WTC11 (cell line): ENCODE measurements around the gene RGSL1. TPM values are rescaled to one million over a fixed set of nuclear protein-coding genes. Genes with fewer than 3 reads are reported as not detected.

Experiments
- ATAC-seq: fragments of 200-7000 bp; cut with Tn5 transposase; 2 replicates; pipeline ENCODE4 v1.10.0; 2021; ENCODE audit warnings: mild to moderate bottlenecking, moderate library complexity
- CTCF ChIA-PET: fragments of 300-600 bp; sonication (Branson Sonifier 250); formaldehyde crosslinking; loops from one replicate; lab custom pipeline; 2021; ENCODE audit warnings: antibody characterized with exemption; lab: Charles Lee
- POLR2A ChIA-PET: fragments of 350-600 bp; sonication (Branson Sonifier 250); formaldehyde crosslinking; loops from one replicate; lab custom pipeline; 2021; ENCODE audit warnings: antibody characterized with exemption; lab: Charles Lee
- DNase-seq: peaks from one replicate; pipeline ENCODE4 v3.0.0; 2021; ENCODE audit warnings: low spot score
- H3K27ac Mint-ChIP-seq: 2 replicates; pipeline ENCODE4 v1.8.0; 2021; ENCODE audit warnings: mixed read lengths
- H3K27me3 Mint-ChIP-seq: 2 replicates; pipeline ENCODE4 v1.8.0; 2021; ENCODE audit warnings: low read depth, mild to moderate bottlenecking, moderate library complexity, mixed read lengths
- H3K36me3 Mint-ChIP-seq: 2 replicates; pipeline ENCODE4 v1.8.0; 2021; ENCODE audit warnings: mixed read lengths
- H3K4me1 Mint-ChIP-seq: 2 replicates; pipeline ENCODE4 v1.8.0; 2022; ENCODE audit warnings: mixed read lengths
- H3K4me3 Mint-ChIP-seq: 2 replicates; pipeline ENCODE4 v1.8.0; 2021; ENCODE audit warnings: mild to moderate bottlenecking, moderate library complexity, mixed read lengths
- H3K9me3 Mint-ChIP-seq: 2 replicates; pipeline ENCODE4 v1.8.0; 2021; ENCODE audit warnings: mixed read lengths
- ATF1 ChIP-seq: sonication (generic); formaldehyde crosslinking; IDR thresholded peaks from 2 replicates; pipeline ENCODE4 v1.8.1; 2023; ENCODE audit warnings: mild to moderate bottlenecking, moderate library complexity, missing genetic modification reagents
- CREM ChIP-seq: sonication (generic); formaldehyde crosslinking; IDR thresholded peaks from 2 replicates; pipeline ENCODE4 v1.8.1; 2022; ENCODE audit warnings: mild to moderate bottlenecking, missing genetic modification reagents, moderate library complexity
- EMX1 ChIP-seq: fragments of 250-450 bp; sonication (Bioruptor Pico); IDR thresholded peaks from 2 replicates; pipeline ENCODE4 v1.8.0; 2021; ENCODE audit warnings: mild to moderate bottlenecking
- GTF2I ChIP-seq: fragments of 250-450 bp; sonication (Bioruptor Pico); conservative IDR thresholded peaks from 2 replicates; pipeline ENCODE4 v1.4.0; 2021; ENCODE audit warnings: mild to moderate bottlenecking
- NFE2L1 ChIP-seq: sonication (generic); formaldehyde crosslinking; IDR thresholded peaks from 2 replicates; pipeline ENCODE4 v1.8.1; 2023; ENCODE audit warnings: missing genetic modification reagents
- NR2C2 ChIP-seq: sonication (generic); formaldehyde crosslinking; IDR thresholded peaks from 2 replicates; pipeline ENCODE4 v1.8.0; 2022; ENCODE audit warnings: mild to moderate bottlenecking, missing genetic modification reagents
- total RNA-seq: library from RNA; stranded (reverse); gene quantifications from 3 replicates; pipeline ENCODE4 v1.2.3, GENCODE V29; 2021
- TF ChIP-seq, protein P1 (sequence below): fragments of 250-450 bp; sonication (Bioruptor Pico); IDR thresholded peaks from 2 replicates; pipeline ENCODE4 v1.9.0; 2021; ENCODE audit warnings: mild to moderate bottlenecking, borderline replicate concordance
- TF ChIP-seq, protein P2 (sequence below): sonication (generic); formaldehyde crosslinking; IDR thresholded peaks from 2 replicates; pipeline ENCODE4 v1.8.1; 2023; ENCODE audit warnings: mild to moderate bottlenecking, missing genetic modification reagents
- TF ChIP-seq, protein P3 (sequence below): fragments of 250-450 bp; sonication (Bioruptor Pico); IDR thresholded peaks from 2 replicates; pipeline ENCODE4 v2.1.2; 2022; ENCODE audit warnings: mild to moderate bottlenecking, moderate library complexity
- TF ChIP-seq, protein P4 (sequence below): sonication (generic); formaldehyde crosslinking; IDR thresholded peaks from 2 replicates; pipeline ENCODE4 v1.8.0; 2022; ENCODE audit warnings: mild to moderate bottlenecking, missing genetic modification reagents
- TF ChIP-seq, protein P5 (sequence below): sonication (generic); formaldehyde crosslinking; IDR thresholded peaks from 2 replicates; pipeline ENCODE4 v1.8.1; 2023; ENCODE audit warnings: mild to moderate bottlenecking, moderate library complexity, missing genetic modification reagents

RGSL1 gene
- total RNA-seq, 1 experiment from 2014 or later = not detected

DNA sequence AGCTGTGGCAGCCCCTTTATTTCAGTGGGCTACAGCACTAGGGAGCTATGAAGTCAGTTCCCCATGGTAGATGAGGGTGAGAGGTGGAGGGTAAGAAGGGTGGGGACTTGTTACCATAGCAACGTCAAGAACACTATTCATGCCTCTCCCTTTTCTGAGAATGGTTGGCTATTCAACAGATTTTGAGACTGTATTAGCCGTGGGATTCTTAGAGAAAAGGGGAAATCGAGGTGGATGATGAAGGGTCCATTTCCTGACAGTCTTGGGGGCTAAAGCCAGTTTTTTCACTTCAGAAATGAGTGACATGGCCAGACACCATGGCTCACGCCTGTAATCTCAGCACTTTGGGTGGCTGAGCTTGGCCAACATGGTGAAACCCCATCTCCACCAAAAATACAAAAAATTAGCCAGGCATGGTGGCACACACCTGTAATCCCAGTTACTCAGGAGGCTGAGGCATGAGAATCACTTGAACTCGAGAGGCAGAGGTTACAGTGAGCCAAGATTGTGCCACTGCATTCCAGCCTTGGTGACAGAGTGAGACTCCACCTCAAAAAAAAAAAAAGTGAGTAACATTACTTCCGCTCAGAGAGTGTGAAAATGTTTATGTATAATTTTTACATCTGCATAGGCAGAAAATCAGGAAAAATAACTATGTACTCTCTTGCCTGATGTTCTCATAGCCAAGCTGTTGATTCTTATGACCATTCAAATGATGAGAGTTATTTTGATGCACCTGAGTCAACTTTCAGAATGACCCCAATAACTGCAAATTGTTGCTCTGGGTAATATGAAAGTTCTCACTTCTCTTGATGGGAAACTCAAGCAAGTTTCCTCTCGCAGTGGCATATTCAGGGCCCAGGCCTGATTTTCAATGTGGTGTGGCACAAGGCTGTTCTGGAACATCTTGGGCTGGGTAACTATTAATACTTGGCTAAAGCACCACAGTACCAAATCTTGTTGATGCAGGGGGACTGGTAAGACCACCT is 23.2 kb upstream of the RGSL1 start (continued):
- TF ChIP-seq, protein P1, sequence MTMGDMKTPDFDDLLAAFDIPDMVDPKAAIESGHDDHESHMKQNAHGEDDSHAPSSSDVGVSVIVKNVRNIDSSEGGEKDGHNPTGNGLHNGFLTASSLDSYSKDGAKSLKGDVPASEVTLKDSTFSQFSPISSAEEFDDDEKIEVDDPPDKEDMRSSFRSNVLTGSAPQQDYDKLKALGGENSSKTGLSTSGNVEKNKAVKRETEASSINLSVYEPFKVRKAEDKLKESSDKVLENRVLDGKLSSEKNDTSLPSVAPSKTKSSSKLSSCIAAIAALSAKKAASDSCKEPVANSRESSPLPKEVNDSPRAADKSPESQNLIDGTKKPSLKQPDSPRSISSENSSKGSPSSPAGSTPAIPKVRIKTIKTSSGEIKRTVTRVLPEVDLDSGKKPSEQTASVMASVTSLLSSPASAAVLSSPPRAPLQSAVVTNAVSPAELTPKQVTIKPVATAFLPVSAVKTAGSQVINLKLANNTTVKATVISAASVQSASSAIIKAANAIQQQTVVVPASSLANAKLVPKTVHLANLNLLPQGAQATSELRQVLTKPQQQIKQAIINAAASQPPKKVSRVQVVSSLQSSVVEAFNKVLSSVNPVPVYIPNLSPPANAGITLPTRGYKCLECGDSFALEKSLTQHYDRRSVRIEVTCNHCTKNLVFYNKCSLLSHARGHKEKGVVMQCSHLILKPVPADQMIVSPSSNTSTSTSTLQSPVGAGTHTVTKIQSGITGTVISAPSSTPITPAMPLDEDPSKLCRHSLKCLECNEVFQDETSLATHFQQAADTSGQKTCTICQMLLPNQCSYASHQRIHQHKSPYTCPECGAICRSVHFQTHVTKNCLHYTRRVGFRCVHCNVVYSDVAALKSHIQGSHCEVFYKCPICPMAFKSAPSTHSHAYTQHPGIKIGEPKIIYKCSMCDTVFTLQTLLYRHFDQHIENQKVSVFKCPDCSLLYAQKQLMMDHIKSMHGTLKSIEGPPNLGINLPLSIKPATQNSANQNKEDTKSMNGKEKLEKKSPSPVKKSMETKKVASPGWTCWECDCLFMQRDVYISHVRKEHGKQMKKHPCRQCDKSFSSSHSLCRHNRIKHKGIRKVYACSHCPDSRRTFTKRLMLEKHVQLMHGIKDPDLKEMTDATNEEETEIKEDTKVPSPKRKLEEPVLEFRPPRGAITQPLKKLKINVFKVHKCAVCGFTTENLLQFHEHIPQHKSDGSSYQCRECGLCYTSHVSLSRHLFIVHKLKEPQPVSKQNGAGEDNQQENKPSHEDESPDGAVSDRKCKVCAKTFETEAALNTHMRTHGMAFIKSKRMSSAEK (CRISPR knock-in tag) = no peak
- TF ChIP-seq EMX1 (CRISPR knock-in tag) = no peak
- TF ChIP-seq, all 79 proteins: peak for 0

DNA sequence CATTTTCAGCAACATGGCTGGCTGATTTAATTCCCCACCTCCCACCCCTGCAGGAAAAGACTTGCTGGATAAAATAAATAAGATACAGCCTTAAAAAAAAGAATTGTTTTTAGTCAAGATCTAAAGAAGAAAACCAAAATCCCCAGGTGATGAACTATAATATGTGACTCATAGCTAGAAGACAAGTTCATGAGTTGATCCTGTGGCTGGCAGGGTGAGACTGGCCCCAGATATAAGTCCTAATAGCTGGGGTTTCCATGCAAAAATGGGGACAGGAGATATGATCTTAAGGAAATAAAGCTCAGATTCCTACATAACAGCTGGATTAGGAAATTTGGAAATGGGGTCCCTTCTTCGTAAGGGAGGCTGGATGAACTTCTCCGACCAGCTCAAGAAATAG is 21.9 kb upstream of the RGSL1 start:
- Mint-ChIP-seq H3K4me3 (no peak overlapping the region), H3K36me3 (no peaks in the 10 kb centered on the region), H3K27ac (no peak overlapping the region), H3K9me3 (no peaks in the 10 kb centered on the region), H3K4me1 (no peaks in the 10 kb centered on the region; the same call in 1 of the 2 replicates), H3K27me3 (no peaks in the 10 kb centered on the region)
- ATAC-seq (no peak), DNase-seq (no peak)
- TF ChIP-seq, protein P2, sequence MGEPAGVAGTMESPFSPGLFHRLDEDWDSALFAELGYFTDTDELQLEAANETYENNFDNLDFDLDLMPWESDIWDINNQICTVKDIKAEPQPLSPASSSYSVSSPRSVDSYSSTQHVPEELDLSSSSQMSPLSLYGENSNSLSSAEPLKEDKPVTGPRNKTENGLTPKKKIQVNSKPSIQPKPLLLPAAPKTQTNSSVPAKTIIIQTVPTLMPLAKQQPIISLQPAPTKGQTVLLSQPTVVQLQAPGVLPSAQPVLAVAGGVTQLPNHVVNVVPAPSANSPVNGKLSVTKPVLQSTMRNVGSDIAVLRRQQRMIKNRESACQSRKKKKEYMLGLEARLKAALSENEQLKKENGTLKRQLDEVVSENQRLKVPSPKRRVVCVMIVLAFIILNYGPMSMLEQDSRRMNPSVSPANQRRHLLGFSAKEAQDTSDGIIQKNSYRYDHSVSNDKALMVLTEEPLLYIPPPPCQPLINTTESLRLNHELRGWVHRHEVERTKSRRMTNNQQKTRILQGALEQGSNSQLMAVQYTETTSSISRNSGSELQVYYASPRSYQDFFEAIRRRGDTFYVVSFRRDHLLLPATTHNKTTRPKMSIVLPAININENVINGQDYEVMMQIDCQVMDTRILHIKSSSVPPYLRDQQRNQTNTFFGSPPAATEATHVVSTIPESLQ (CRISPR knock-in tag) = no peak
- TF ChIP-seq ATF1 (no peak), GTF2I (CRISPR knock-in tag) (no peak), NFE2L1 (CRISPR knock-in tag) (no peak), NR2C2 (no peak), CREM (CRISPR knock-in tag) (no peak)
- TF ChIP-seq, protein P3, sequence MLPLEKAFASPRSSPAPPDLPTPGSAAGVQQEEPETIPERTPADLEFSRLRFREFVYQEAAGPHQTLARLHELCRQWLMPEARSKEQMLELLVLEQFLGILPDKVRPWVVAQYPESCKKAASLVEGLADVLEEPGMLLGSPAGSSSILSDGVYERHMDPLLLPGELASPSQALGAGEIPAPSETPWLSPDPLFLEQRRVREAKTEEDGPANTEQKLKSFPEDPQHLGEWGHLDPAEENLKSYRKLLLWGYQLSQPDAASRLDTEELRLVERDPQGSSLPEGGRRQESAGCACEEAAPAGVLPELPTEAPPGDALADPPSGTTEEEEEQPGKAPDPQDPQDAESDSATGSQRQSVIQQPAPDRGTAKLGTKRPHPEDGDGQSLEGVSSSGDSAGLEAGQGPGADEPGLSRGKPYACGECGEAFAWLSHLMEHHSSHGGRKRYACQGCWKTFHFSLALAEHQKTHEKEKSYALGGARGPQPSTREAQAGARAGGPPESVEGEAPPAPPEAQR (CRISPR knock-in tag) = no peak
- TF ChIP-seq, protein P4, sequence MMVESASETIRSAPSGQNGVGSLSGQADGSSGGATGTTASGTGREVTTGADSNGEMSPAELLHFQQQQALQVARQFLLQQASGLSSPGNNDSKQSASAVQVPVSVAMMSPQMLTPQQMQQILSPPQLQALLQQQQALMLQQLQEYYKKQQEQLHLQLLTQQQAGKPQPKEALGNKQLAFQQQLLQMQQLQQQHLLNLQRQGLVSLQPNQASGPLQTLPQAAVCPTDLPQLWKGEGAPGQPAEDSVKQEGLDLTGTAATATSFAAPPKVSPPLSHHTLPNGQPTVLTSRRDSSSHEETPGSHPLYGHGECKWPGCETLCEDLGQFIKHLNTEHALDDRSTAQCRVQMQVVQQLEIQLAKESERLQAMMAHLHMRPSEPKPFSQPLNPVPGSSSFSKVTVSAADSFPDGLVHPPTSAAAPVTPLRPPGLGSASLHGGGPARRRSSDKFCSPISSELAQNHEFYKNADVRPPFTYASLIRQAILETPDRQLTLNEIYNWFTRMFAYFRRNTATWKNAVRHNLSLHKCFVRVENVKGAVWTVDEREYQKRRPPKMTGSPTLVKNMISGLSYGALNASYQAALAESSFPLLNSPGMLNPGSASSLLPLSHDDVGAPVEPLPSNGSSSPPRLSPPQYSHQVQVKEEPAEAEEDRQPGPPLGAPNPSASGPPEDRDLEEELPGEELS (CRISPR knock-in tag) = no peak
- TF ChIP-seq, protein P5, sequence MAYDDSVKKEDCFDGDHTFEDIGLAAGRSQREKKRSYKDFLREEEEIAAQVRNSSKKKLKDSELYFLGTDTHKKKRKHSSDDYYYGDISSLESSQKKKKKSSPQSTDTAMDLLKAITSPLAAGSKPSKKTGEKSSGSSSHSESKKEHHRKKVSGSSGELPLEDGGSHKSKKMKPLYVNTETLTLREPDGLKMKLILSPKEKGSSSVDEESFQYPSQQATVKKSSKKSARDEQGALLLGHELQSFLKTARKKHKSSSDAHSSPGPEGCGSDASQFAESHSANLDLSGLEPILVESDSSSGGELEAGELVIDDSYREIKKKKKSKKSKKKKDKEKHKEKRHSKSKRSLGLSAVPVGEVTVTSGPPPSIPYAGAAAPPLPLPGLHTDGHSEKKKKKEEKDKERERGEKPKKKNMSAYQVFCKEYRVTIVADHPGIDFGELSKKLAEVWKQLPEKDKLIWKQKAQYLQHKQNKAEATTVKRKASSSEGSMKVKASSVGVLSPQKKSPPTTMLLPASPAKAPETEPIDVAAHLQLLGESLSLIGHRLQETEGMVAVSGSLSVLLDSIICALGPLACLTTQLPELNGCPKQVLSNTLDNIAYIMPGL (CRISPR knock-in tag) = no peak
- CTCF ChIA-PET = no interaction called here
- POLR2A ChIA-PET = interaction anchor here (1.2 kb wide), 1 partner anchor 30 kb away, joined by 3 read pairs; no protein-coding TSS in a partner anchor
